Measurements from ENCODE around the gene IFNAR2.

DNA sequence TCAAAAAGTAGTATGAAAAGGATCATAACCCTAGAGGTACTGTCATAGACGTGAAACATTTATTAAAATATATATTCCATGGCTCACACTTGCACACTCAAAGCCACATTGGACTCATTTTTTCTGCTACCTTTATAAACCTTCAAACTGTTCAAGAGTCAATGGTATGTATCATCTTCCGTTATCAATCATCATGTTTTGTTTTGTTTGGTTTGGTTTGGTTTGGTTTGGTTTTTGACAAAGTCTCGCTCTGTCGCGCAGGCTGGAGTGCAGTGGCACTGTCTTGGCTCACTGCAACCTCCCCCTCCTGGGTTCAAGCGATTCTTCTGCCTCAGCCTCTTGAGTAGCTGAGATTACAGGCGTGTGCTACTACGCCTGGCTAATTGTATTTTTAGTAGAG lies 1.8 kb downstream of the IFNAR2 start:
- TF ChIP-seq EZH2 (IDR thresholded peaks at IDR 0.05; ENCODE audit: borderline replicate concordance, low read depth, low read length, severe bottlenecking) (no peak), CTCF (IDR thresholded peaks at IDR 0.05; ENCODE audit: borderline replicate concordance, extremely low read depth, low read length, poor library complexity, severe bottlenecking) (no peak)

Measured in DND-41 (cell line).